ENCODE data around the gene TMEM219. TPM values are rescaled to one million over a fixed set of nuclear protein-coding genes. Genes with fewer than 3 reads are reported as not detected.
A peak's percentile ranks its signal among the peaks of the same experiment; 100 is the strongest.
"Not testable (repeated sequence)": the region's sequence is repeated elsewhere in the genome, so short reads cannot be mapped to it uniquely, and the experiment has no call there.

TMEM219 gene
- polyA plus RNA-seq (2013, experiment 1 of 2; ENCODE audit: insufficient read length), result 97.2 TPM
- polyA plus RNA-seq (2013, experiment 2 of 2; ENCODE audit: insufficient read length), result 95.6 TPM

- peak; percentile 92 for DNase-seq
These were observed at the start of gene TMEM219 for GRCh38 chr16:29961479-29962343. TMEM219 (plus strand) TSS chr16:29962079; CDS start chr16:29963144, 1,065 bp downstream.

- no peak for DNase-seq
These were observed 49.8 kb upstream of the TMEM219 start for GRCh38 chr16:29912087-29912486.

- DNase-seq, result no peak
These were observed 48.4 kb upstream of the TMEM219 start for GRCh38 chr16:29913514-29913913.

- DNase-seq, result no peak
These were observed 46.2 kb upstream of the TMEM219 start for GRCh38 chr16:29915590-29916247.

- no peak for DNase-seq
These were observed 44.9 kb upstream of the TMEM219 start for GRCh38 chr16:29916979-29917378.

GRCh38 chr16:29920288-29921033, 41.4 kb upstream of the TMEM219 start:
- DNase-seq, result no peak

GRCh38 chr16:29921034-29921385, 40.9 kb upstream of the TMEM219 start:
- DNase-seq, result no peak

- no peak for DNase-seq
These were observed 39.6 kb upstream of the TMEM219 start for GRCh38 chr16:29922326-29922725.

- no peak for DNase-seq
These were observed 38.8 kb upstream of the TMEM219 start for GRCh38 chr16:29922986-29923501.

GRCh38 chr16:29925105-29925756, 36.6 kb upstream of the TMEM219 start:
- no peak for DNase-seq

- peak; percentile 84 for DNase-seq
These were observed 35.8 kb upstream of the TMEM219 start, which contains the start of gene KCTD13 for GRCh38 chr16:29925781-29926710. KCTD13 (minus strand) TSS chr16:29926226; CDS start chr16:29926033, 193 bp downstream.

GRCh38 chr16:29926711-29927052, 35.2 kb upstream of the TMEM219 start:
- peak; percentile 36 for DNase-seq

GRCh38 chr16:29927070-29927905, 34.6 kb upstream of the TMEM219 start:
- no peak for DNase-seq

GRCh38 chr16:29931750-29932149, 30.1 kb upstream of the TMEM219 start:
- DNase-seq, result not testable (repeated sequence)

GRCh38 chr16:29940656-29941055, 21.2 kb upstream of the TMEM219 start:
- DNase-seq, result peak; percentile 20

- DNase-seq, result peak; percentile 98
These were observed 17.8 kb upstream of the TMEM219 start for GRCh38 chr16:29943846-29944799.

GRCh38 chr16:29947897-29948296, 14.0 kb upstream of the TMEM219 start:
- no peak for DNase-seq

GRCh38 chr16:29950806-29951461, 10.9 kb upstream of the TMEM219 start:
- no peak for DNase-seq

Data from fibroblast of skin of scalp (primary cell).